Measurements from ENCODE around the gene SMAD2. TPM values are rescaled to one million over a fixed set of nuclear protein-coding genes. Genes with fewer than 3 reads are reported as not detected.
A peak's percentile ranks its signal among the peaks of the same experiment; 100 is the strongest.

SMAD2 gene
- total and polyA plus RNA-seq, 2 experiments from 2014 or later, result 30.9 to 90.7 TPM

GRCh38 chr18:47929681-47930198 is 719 bp downstream of the SMAD2 start:
- TF ChIP-seq EZH2phosphoT487 (IDR thresholded peaks at IDR 0.05; ENCODE audit: unreplicated experiment), result no peak
- TF ChIP-seq, protein P1, sequence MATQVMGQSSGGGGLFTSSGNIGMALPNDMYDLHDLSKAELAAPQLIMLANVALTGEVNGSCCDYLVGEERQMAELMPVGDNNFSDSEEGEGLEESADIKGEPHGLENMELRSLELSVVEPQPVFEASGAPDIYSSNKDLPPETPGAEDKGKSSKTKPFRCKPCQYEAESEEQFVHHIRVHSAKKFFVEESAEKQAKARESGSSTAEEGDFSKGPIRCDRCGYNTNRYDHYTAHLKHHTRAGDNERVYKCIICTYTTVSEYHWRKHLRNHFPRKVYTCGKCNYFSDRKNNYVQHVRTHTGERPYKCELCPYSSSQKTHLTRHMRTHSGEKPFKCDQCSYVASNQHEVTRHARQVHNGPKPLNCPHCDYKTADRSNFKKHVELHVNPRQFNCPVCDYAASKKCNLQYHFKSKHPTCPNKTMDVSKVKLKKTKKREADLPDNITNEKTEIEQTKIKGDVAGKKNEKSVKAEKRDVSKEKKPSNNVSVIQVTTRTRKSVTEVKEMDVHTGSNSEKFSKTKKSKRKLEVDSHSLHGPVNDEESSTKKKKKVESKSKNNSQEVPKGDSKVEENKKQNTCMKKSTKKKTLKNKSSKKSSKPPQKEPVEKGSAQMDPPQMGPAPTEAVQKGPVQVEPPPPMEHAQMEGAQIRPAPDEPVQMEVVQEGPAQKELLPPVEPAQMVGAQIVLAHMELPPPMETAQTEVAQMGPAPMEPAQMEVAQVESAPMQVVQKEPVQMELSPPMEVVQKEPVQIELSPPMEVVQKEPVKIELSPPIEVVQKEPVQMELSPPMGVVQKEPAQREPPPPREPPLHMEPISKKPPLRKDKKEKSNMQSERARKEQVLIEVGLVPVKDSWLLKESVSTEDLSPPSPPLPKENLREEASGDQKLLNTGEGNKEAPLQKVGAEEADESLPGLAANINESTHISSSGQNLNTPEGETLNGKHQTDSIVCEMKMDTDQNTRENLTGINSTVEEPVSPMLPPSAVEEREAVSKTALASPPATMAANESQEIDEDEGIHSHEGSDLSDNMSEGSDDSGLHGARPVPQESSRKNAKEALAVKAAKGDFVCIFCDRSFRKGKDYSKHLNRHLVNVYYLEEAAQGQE (IDR thresholded peaks at IDR 0.05; ENCODE audit: unreplicated experiment), result no peak
- TF ChIP-seq CREB1 (CRISPR knock-in tag; IDR thresholded peaks at IDR 0.05; ENCODE audit: low read depth), result no peak
- no peak for TF ChIP-seq STAT1 (IDR thresholded peaks at IDR 0.05; ENCODE audit: unreplicated experiment)
- no peak for TF ChIP-seq ZNF114 (CRISPR knock-in tag; IDR thresholded peaks at IDR 0.05)
- no peak for TF ChIP-seq ZNF331 (CRISPR knock-in tag; IDR thresholded peaks at IDR 0.05; ENCODE audit: low read depth)
- TF ChIP-seq, protein P2, sequence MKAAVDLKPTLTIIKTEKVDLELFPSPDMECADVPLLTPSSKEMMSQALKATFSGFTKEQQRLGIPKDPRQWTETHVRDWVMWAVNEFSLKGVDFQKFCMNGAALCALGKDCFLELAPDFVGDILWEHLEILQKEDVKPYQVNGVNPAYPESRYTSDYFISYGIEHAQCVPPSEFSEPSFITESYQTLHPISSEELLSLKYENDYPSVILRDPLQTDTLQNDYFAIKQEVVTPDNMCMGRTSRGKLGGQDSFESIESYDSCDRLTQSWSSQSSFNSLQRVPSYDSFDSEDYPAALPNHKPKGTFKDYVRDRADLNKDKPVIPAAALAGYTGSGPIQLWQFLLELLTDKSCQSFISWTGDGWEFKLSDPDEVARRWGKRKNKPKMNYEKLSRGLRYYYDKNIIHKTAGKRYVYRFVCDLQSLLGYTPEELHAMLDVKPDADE (IDR thresholded peaks at IDR 0.05), result no peak
- TF ChIP-seq JUNB (IDR thresholded peaks at IDR 0.05; ENCODE audit: unreplicated experiment), result no peak
- TF ChIP-seq, protein P3, sequence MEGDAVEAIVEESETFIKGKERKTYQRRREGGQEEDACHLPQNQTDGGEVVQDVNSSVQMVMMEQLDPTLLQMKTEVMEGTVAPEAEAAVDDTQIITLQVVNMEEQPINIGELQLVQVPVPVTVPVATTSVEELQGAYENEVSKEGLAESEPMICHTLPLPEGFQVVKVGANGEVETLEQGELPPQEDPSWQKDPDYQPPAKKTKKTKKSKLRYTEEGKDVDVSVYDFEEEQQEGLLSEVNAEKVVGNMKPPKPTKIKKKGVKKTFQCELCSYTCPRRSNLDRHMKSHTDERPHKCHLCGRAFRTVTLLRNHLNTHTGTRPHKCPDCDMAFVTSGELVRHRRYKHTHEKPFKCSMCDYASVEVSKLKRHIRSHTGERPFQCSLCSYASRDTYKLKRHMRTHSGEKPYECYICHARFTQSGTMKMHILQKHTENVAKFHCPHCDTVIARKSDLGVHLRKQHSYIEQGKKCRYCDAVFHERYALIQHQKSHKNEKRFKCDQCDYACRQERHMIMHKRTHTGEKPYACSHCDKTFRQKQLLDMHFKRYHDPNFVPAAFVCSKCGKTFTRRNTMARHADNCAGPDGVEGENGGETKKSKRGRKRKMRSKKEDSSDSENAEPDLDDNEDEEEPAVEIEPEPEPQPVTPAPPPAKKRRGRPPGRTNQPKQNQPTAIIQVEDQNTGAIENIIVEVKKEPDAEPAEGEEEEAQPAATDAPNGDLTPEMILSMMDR (conservative IDR thresholded peaks at IDR 0.05; ENCODE audit: low read depth in 2 of 2), result no peak
- no peak for TF ChIP-seq ZNF462 (CRISPR knock-in tag; IDR thresholded peaks at IDR 0.05)
- no peak for TF ChIP-seq EZH2 (IDR thresholded peaks at IDR 0.05; ENCODE audit: low read depth, unreplicated experiment)
- TF ChIP-seq POLR2AphosphoS5 (IDR thresholded peaks at IDR 0.05; ENCODE audit: low read depth), result no peak
- TF ChIP-seq NANOG (IDR thresholded peaks at IDR 0.05; ENCODE audit: borderline replicate concordance), result no peak
- peaks cover 7% of the 10 kb centered on the region; the same call in 1 of the 2 replicates for H3F3A ChIP-seq (replicated peaks; ENCODE audit: low read depth)
- H3K4me3 ChIP-seq, result peak overlapping the region; percentile 82
- H3K9me3 Mint-ChIP-seq, result no peaks in the 10 kb centered on the region
- peak overlapping the region; percentile 76 for H3K4me2 ChIP-seq
- no peak overlapping the region for H2AFZ ChIP-seq
- no peaks in the 10 kb centered on the region for H3K27me3 Mint-ChIP-seq (ENCODE audit: insufficient read depth, low read depth, poor library complexity)
- peak overlapping the region; percentile 94 for H3K27ac ChIP-seq (ENCODE audit: low read depth)
- H4K20me1 ChIP-seq (replicated peaks; ENCODE audit: insufficient read depth), result peaks cover 27% of the 10 kb centered on the region
- peaks cover 54% of the 10 kb centered on the region for H3K4me1 ChIP-seq (ENCODE audit: insufficient read depth)
- peaks cover 51% of the 10 kb centered on the region for H3K4me1 Mint-ChIP-seq
- no peaks in the 10 kb centered on the region for H3K27me3 ChIP-seq (ENCODE audit: insufficient read depth)
- H3K36me3 ChIP-seq (ENCODE audit: insufficient read depth), result no peaks in the 10 kb centered on the region
- DNase-seq (ENCODE audit: low spot score), result no peak
- peak; percentile 29 for ATAC-seq
- peak overlapping the region; percentile 96 for H3K27ac Mint-ChIP-seq
- H3K4me3 Mint-ChIP-seq, result peak overlapping the region; percentile 95
- no peaks in the 10 kb centered on the region for H3K9me2 ChIP-seq (ENCODE audit: insufficient read depth)
- peaks cover 51% of the 10 kb centered on the region for H3K79me2 ChIP-seq (replicated peaks; ENCODE audit: insufficient read depth)
- H3K36me3 Mint-ChIP-seq (ENCODE audit: low read depth), result no peaks in the 10 kb centered on the region; the same call in 2 of the 3 replicates

Measured in GM23338 (cell line).